Retinal pigment epithelial cell (primary cell): ENCODE data around the gene CNTN4.

Experiments used
- DNase-seq: peaks from one replicate; pipeline ENCODE4 v3.0.0-alpha.2; 2010; ENCODE audit warnings: low read depth
- H3K4me3 ChIP-seq: 2 replicates; pipeline ENCODE4 v1.5.1; 2011; ENCODE audit warnings: mild to moderate bottlenecking, low read length, control low read depth, moderate library complexity
- CTCF ChIP-seq: conservative IDR thresholded peaks from 2 replicates; pipeline ENCODE4 v1.5.1; 2011; ENCODE audit warnings: low read depth, low read length, control low read depth, inconsistent platforms

Gene CNTN4

DNA sequence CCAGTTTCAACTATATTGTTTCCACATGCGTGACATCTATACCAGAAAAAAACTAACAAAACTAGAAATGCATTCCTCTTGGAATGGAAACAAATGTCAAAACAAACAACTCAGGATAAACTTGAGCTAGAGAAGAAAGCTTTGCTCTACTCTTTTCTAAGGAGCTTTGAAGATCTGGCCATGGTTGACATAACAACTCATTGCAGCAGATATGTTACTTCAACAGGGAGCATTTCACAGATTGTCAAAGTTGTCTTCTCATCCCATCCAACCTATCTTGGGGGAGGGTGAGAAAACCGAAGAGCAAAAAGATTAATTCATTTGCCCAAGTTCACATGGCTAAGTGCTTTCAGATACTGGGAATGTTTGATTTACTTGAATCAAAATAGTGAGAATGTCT, 484.4 kb downstream of the CNTN4 start:
- TF ChIP-seq CTCF, result no peak
- no peak for DNase-seq
- no peak overlapping the region for H3K4me3 ChIP-seq

GRCh38 chr3:2589336-2589969, 490.8 kb downstream of the CNTN4 start:
- H3K4me3 ChIP-seq, result no peak overlapping the region
- no peak for DNase-seq

GRCh38 chr3:2595486-2595885, 496.8 kb downstream of the CNTN4 start:
- H3K4me3 ChIP-seq, result no peak overlapping the region
- TF ChIP-seq CTCF, result no peak
- DNase-seq, result no peak

More at GRCh38 chr3:2589336-2589969, 490.8 kb downstream of the CNTN4 start:
- TF ChIP-seq CTCF, result no peak

GRCh38 chr3:2597615-2598014, 498.9 kb downstream of the CNTN4 start:
- DNase-seq, result no peak
- no peak for TF ChIP-seq CTCF
- H3K4me3 ChIP-seq, result no peak overlapping the region

DNA sequence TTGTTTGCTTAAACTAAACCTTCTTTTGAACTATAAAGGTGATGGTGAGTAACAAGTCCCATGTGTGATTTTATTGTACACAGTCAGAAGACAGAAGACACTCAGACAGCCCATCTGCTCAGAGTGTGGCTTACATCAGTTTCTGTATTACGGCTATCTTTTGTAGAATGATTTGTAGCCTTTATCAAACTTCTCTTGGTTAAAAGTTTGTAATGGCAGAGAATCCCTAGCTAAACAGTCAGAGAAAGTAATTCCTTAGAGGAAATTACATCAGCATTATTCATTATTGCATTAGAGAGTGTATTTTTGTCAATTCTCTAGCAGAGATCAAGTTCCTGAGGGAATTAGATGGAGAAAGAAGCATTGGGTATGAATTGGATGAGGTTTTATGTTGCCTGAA, 500.8 kb downstream of the CNTN4 start:
- DNase-seq, result no peak
- no peak for TF ChIP-seq CTCF

GRCh38 chr3:2603692-2604289, 505.1 kb downstream of the CNTN4 start:
- no peak for TF ChIP-seq CTCF
- DNase-seq, result no peak
- no peak overlapping the region for H3K4me3 ChIP-seq

More for the DNA sequence above, 500.8 kb downstream of the CNTN4 start:
- H3K4me3 ChIP-seq, result no peak overlapping the region

GRCh38 chr3:2614578-2614977, 515.9 kb downstream of the CNTN4 start:
- no peak for TF ChIP-seq CTCF
- no peak for DNase-seq
- H3K4me3 ChIP-seq, result no peak overlapping the region
